ENCODE data around the gene RAB11B. TPM values are rescaled to one million over a fixed set of nuclear protein-coding genes. Genes with fewer than 3 reads are reported as not detected.
A peak's percentile ranks its signal among the peaks of the same experiment; 100 is the strongest.

Gene RAB11B
- total RNA-seq, 1 experiment from 2014 or later: 140 TPM

- RAD21 ChIA-PET (ENCODE audit: low non-redundant PET in 1 of 2, low total read pairs in 2 of 2, uncharacterized antibody in 2 of 2, unreplicated experiment in 2 of 2): no interaction called here
- H3K4me1 ChIP-seq (ENCODE audit: control insufficient read depth in 1 of 2, insufficient read depth in 2 of 2, low read length in 2 of 2): peaks cover 46 to 83% of the 10 kb centered on the region in 2 experiments
- ATAC-seq (peak; percentile 76), DNase-seq (ENCODE audit: low read depth, low spot score) (peak; percentile 95)
- peak overlapping the region; percentile 100 for H3K4me2 ChIP-seq (ENCODE audit: low read length)
- H3K36me3 ChIP-seq (ENCODE audit: control insufficient read depth in 1 of 2, insufficient read depth in 2 of 2, low read length in 2 of 2): no peaks in the 10 kb centered on the region; a peak in 1 of 4 replicates
- no peaks in the 10 kb centered on the region for H3K27me3 ChIP-seq (ENCODE audit: insufficient read depth, low read length)
- H3K9ac ChIP-seq (ENCODE audit: low read length): peak overlapping the region; percentile 57
- peak overlapping the region; percentile 38 for H2AFZ ChIP-seq (ENCODE audit: low read depth, low read length, poor library complexity, severe bottlenecking)
- H3K4me3 ChIP-seq (replicated peaks in 1 of 2; ENCODE audit: low read depth in 1 of 2, low read length in 2 of 2): peak overlapping the region in 1 of 2 experiments; percentile 40; a peak in 3 of 4 replicates
- H3K79me2 ChIP-seq (ENCODE audit: insufficient read depth, low read length): no peaks in the 10 kb centered on the region
- H3K9me2 ChIP-seq (ENCODE audit: insufficient read depth): no peaks in the 10 kb centered on the region
- CTCF ChIA-PET: interaction anchor here (0.7 to 3.3 kb wide), 4 partner anchors 8 to 1615 kb away, joined by 3 to 20 read pairs (median 6); no protein-coding TSS in a partner anchor
- H3K27ac ChIP-seq (ENCODE audit: low read depth, low read length): peak overlapping the region; percentile 90
- intact Hi-C loops (cut with micrococcal nuclease): loop anchor here (1.0 kb wide), 1 partner anchor 28 kb away; the partner anchor contains the start of gene RAB11B
- no peaks in the 10 kb centered on the region for H3K9me3 ChIP-seq (ENCODE audit: control insufficient read depth in 1 of 2, insufficient read depth in 1 of 2, low read depth in 1 of 2, low read length in 2 of 2)
- no peaks in the 10 kb centered on the region for H4K20me1 ChIP-seq (ENCODE audit: insufficient read depth)
- BruUV-seq (replicated peaks): no TSS peak
- POLR2A ChIA-PET: interaction anchor here (0.6 to 2.3 kb wide), 9 partner anchors 7 to 152 kb away, joined by 3 to 20 read pairs (median 5); partner anchors contain the start of genes RAB11B and ZNF414
- peak; percentile 95; the same call in 1 of the 2 replicates for TF ChIP-seq CBX3 (IDR thresholded peaks at IDR 0.05; ENCODE audit: low read depth)
- TF ChIP-seq FOSL1 (IDR thresholded peaks at IDR 0.05; ENCODE audit: low read depth): peak; percentile 65; the same call in 1 of the 2 replicates
- TF ChIP-seq, protein P1, sequence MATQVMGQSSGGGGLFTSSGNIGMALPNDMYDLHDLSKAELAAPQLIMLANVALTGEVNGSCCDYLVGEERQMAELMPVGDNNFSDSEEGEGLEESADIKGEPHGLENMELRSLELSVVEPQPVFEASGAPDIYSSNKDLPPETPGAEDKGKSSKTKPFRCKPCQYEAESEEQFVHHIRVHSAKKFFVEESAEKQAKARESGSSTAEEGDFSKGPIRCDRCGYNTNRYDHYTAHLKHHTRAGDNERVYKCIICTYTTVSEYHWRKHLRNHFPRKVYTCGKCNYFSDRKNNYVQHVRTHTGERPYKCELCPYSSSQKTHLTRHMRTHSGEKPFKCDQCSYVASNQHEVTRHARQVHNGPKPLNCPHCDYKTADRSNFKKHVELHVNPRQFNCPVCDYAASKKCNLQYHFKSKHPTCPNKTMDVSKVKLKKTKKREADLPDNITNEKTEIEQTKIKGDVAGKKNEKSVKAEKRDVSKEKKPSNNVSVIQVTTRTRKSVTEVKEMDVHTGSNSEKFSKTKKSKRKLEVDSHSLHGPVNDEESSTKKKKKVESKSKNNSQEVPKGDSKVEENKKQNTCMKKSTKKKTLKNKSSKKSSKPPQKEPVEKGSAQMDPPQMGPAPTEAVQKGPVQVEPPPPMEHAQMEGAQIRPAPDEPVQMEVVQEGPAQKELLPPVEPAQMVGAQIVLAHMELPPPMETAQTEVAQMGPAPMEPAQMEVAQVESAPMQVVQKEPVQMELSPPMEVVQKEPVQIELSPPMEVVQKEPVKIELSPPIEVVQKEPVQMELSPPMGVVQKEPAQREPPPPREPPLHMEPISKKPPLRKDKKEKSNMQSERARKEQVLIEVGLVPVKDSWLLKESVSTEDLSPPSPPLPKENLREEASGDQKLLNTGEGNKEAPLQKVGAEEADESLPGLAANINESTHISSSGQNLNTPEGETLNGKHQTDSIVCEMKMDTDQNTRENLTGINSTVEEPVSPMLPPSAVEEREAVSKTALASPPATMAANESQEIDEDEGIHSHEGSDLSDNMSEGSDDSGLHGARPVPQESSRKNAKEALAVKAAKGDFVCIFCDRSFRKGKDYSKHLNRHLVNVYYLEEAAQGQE (IDR thresholded peaks at IDR 0.05; ENCODE audit: low read depth): no peak
- peak; percentile 77 for TF ChIP-seq JUND (IDR thresholded peaks at IDR 0.05)
- no peak for TF ChIP-seq ZFX (IDR thresholded peaks at IDR 0.05)
- peak; percentile 73 for TF ChIP-seq SIN3A (IDR thresholded peaks at IDR 0.05; ENCODE audit: low read depth)
- TF ChIP-seq SRF (IDR thresholded peaks at IDR 0.05; ENCODE audit: low read depth): no peak; the same call in 1 of the 2 replicates
- peak; percentile 12 for TF ChIP-seq TCF7L2 (IDR thresholded peaks at IDR 0.05; ENCODE audit: borderline replicate concordance, extremely low read depth, insufficient read depth, insufficient read length)
- TF ChIP-seq EZH2phosphoT487 (IDR thresholded peaks at IDR 0.05; ENCODE audit: borderline replicate concordance): no peak
- no peak for TF ChIP-seq ATF3 (IDR thresholded peaks at IDR 0.05)
- TF ChIP-seq, protein P2, sequence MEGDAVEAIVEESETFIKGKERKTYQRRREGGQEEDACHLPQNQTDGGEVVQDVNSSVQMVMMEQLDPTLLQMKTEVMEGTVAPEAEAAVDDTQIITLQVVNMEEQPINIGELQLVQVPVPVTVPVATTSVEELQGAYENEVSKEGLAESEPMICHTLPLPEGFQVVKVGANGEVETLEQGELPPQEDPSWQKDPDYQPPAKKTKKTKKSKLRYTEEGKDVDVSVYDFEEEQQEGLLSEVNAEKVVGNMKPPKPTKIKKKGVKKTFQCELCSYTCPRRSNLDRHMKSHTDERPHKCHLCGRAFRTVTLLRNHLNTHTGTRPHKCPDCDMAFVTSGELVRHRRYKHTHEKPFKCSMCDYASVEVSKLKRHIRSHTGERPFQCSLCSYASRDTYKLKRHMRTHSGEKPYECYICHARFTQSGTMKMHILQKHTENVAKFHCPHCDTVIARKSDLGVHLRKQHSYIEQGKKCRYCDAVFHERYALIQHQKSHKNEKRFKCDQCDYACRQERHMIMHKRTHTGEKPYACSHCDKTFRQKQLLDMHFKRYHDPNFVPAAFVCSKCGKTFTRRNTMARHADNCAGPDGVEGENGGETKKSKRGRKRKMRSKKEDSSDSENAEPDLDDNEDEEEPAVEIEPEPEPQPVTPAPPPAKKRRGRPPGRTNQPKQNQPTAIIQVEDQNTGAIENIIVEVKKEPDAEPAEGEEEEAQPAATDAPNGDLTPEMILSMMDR (IDR thresholded peaks at IDR 0.05 in 2 of 3, conservative IDR thresholded peaks at IDR 0.05 in 1 of 3; ENCODE audit: borderline replicate concordance in 1 of 3, insufficient read depth in 1 of 3, low read depth in 2 of 3, low read length in 2 of 3): no peak
- TF ChIP-seq POLR2AphosphoS5 (IDR thresholded peaks at IDR 0.05; ENCODE audit: low read depth, low read length): peak; percentile 80
- peak; percentile 59 for TF ChIP-seq YY1 (IDR thresholded peaks at IDR 0.05; ENCODE audit: extremely low read depth, insufficient replicate concordance, low read depth, low read length)
- no peak for TF ChIP-seq ELF1 (IDR thresholded peaks at IDR 0.05; ENCODE audit: borderline replicate concordance, low read depth)
- TF ChIP-seq POLR2A (IDR thresholded peaks at IDR 0.05; ENCODE audit: borderline replicate concordance, extremely low read depth, insufficient read depth, insufficient read length): no peak
- TF ChIP-seq EZH2 (IDR thresholded peaks at IDR 0.05): no peak
- peak; percentile 70 for TF ChIP-seq MAX (IDR thresholded peaks at IDR 0.05)
- TF ChIP-seq CEBPB (IDR thresholded peaks at IDR 0.05; ENCODE audit: low read depth): no peak
- no peak for TF ChIP-seq ZNF274 (IDR thresholded peaks at IDR 0.05; ENCODE audit: low read depth, low read length)
- TF ChIP-seq RAD21 (IDR thresholded peaks at IDR 0.05; ENCODE audit: low read depth): no peak
- peak; percentile 96 for TF ChIP-seq SP1 (IDR thresholded peaks at IDR 0.05; ENCODE audit: low read depth)
Observed at GRCh38 chr19:8361921-8362793, 28.0 kb upstream of the RAB11B start.
